GM23248 (cell line): ENCODE measurements around the gene PSMB5.

Experiments used
- EZH2 ChIP-seq: fragments of 200-600 bp; sonication (generic); IDR thresholded peaks from 2 replicates; pipeline ENCODE4 v1.6.1; 2018; ENCODE audit warnings: antibody characterized with exemption, mild to moderate bottlenecking; ENCODE audit not compliant: insufficient read depth, poor library complexity, severe bottlenecking
- EZH2phosphoT487 ChIP-seq: fragments of 200-600 bp; sonication (generic); IDR thresholded peaks from 2 replicates; pipeline ENCODE4 v1.6.1; 2018; ENCODE audit warnings: antibody characterized with exemption, moderate library complexity, mild to moderate bottlenecking, low read depth; ENCODE audit not compliant: insufficient read depth

DNA sequence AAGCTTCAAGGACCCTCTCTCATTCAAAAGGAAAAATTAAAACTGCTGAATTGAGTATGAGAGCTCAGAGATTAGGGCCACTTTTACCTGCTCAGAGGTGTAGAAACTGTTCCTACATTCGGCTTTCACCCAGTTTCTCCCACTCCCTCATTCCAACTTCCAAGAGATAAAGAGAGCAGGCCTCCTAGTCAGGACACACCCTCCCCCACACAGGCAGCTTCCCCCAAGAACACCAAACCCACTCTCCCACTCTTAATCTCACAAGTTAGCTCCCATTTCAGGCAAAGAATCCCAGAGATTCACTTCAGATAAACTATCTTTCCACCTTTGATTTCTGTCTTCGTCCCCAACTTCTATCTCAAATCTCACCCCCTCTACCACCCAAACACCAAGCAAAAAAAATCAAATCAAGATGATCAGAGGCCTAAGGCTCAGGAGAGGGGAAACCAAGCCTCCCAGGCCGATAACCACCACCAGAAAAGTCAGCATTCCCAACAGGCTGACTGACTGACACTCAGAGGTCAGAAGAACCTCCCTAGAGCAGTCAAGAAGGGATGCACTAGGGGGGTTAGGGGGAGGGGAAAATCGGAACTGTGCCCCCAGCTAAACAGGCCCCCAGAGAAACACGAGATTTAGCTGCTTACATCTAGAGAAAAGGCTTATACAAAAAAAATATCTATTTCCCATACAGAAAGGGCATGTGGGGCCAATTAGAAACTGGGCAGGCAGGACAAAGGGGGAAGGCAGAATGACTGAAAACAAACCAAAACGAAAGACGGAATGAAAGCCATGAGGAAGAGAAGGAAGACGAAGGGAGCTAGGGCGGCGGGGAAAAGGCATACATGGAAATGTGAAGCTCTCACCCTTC lies 35.8 kb upstream of the PSMB5 start:
- no peak for TF ChIP-seq EZH2phosphoT487
- no peak for TF ChIP-seq EZH2
